Type B pancreatic cell (in vitro differentiated cells): ENCODE measurements around the gene ACER3. TPM values are rescaled to one million over a fixed set of nuclear protein-coding genes. Genes with fewer than 3 reads are reported as not detected.
"Not testable (repeated sequence)": the region's sequence is repeated elsewhere in the genome, so short reads cannot be mapped to it uniquely, and the experiment has no call there.

ENCODE experiments used
- DNase-seq: peaks from one replicate; pipeline ENCODE4 v3.0.0; 2021; ENCODE audit warnings: mixed read lengths; ENCODE audit not compliant: unreplicated experiment; ENCODE audit errors: extremely low spot score
- H3K27ac Mint-ChIP-seq: 2 replicates; pipeline ENCODE4 v1.8.0; 2021; ENCODE audit warnings: mild to moderate bottlenecking, mixed read lengths
- H3K27me3 Mint-ChIP-seq: 2 replicates; pipeline ENCODE4 v1.8.0; 2021; ENCODE audit warnings: mixed read lengths
- H3K36me3 Mint-ChIP-seq: 2 replicates; pipeline ENCODE4 v1.8.0; 2021; ENCODE audit warnings: mixed read lengths
- H3K4me1 Mint-ChIP-seq: one replicate; pipeline ENCODE4 v1.8.0; 2021; ENCODE audit warnings: mixed read lengths; ENCODE audit not compliant: unreplicated experiment
- H3K4me3 Mint-ChIP-seq: 2 replicates; pipeline ENCODE4 v1.8.0; 2021; ENCODE audit warnings: mild to moderate bottlenecking, mixed read lengths
- H3K9me3 Mint-ChIP-seq: 2 replicates; pipeline ENCODE4 v1.8.0; 2021; ENCODE audit warnings: mixed read lengths
- long read RNA-seq: library from polyadenylated mRNA; unstranded; transcript quantifications from one replicate; pipeline ENCODE4 v2.0.0, GENCODE V29; 2020
- total RNA-seq: library from RNA; stranded (reverse); gene quantifications from 2 replicates; pipeline ENCODE4 v1.2.1, GENCODE V29; 2021; ENCODE audit warnings: low replicate concordance
- TF ChIP-seq, protein P1 (sequence below): fragments of 200-600 bp; sonication (generic); conservative IDR thresholded peaks from 2 replicates; pipeline ENCODE4 v1.5.0; 2021; ENCODE audit warnings: antibody characterized with exemption, mild to moderate bottlenecking

ACER3 gene
- total RNA-seq = 25.7 and 39.3 TPM in 2 replicates
- long read RNA-seq, full-length matches to known transcripts = 29 of 43 reads
- long read RNA-seq, partial matches to known transcripts = 3 of 43 reads
- long read RNA-seq, other reads (novel, unspliced or antisense) = 11 of 43 reads

DNA sequence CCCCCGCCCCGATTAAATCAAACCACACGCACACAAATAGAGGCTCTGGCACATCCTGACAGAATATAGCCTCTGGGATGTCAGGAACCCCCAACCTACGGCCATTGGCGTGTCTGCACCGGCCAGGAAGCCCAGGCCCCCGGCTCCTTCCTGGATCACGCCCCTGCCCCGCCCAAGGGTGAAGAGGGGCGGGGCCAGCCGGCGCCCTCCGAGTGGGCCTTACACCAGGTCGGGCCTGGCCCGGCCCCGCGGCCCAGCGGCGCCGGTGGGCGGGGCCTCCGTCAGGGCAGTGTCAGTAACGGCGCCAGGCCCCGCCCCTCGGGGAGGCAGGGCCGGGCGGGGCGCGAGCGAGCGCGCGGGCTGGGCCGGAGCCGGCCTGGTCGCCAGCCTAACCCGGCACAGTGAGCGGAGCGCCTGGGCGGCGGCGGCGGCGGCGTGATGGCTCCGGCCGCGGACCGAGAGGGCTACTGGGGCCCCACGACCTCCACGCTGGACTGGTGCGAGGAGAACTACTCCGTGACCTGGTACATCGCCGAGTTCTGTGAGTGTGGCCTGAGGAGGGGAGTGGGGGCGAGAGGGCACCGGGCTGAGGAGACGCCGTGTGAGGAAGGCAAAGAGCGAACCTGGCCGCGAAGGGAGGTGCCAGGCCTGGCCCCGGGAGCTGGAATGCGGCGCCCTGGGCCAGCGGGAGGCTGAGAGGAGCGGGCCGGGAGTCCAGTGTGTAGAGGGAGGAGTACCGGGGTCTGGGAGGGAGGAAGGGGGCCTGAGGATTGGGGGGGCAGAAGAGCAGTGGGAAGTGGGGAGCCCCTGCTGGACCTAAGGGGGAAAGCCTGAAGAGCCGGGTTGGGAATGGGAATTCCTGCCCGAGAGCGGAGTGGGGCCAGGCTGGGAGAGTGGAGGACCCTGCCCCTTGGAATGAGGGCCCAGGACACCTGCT, at the start of gene ACER3:
Gene ACER3 (plus strand): TSS at position 380 of the 937 bp plus-strand sequence. CDS start 59 bp downstream, at position 439.
- peaks cover 3% of the 10 kb centered on the region for H3K36me3 Mint-ChIP-seq
- peak; percentile 89 for DNase-seq
- H3K27me3 Mint-ChIP-seq = no peaks in the 10 kb centered on the region
- peaks cover 5% of the 10 kb centered on the region for H3K9me3 Mint-ChIP-seq
- peak within 1 kb of the TSS; percentile 96 for H3K27ac Mint-ChIP-seq
- TF ChIP-seq, protein P1, sequence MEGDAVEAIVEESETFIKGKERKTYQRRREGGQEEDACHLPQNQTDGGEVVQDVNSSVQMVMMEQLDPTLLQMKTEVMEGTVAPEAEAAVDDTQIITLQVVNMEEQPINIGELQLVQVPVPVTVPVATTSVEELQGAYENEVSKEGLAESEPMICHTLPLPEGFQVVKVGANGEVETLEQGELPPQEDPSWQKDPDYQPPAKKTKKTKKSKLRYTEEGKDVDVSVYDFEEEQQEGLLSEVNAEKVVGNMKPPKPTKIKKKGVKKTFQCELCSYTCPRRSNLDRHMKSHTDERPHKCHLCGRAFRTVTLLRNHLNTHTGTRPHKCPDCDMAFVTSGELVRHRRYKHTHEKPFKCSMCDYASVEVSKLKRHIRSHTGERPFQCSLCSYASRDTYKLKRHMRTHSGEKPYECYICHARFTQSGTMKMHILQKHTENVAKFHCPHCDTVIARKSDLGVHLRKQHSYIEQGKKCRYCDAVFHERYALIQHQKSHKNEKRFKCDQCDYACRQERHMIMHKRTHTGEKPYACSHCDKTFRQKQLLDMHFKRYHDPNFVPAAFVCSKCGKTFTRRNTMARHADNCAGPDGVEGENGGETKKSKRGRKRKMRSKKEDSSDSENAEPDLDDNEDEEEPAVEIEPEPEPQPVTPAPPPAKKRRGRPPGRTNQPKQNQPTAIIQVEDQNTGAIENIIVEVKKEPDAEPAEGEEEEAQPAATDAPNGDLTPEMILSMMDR = peak; percentile 48
- H3K4me1 Mint-ChIP-seq = peaks cover 17% of the 10 kb centered on the region
- H3K4me3 Mint-ChIP-seq = peak within 1 kb of the TSS; percentile 96

DNA sequence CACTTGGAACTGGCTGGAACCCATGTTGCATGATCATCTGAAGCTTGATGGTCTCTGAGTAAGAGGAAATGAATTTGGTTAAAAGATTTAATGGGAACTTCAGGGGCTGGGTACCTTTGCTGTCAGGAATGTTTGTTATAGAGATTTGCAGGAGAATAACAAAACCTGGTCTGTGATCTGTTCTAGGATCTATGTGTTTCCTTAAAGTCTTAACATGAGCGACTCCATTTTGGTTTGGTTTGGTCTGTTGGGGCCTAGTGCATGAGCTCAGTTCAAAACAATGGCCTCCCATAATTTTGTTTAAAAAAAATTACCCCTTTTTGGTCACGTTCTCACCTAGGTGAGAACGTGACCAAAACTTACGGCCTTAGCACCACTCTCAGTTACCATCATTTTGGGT, 49.5 kb upstream of the ACER3 start:
- TF ChIP-seq, protein P1 = no peak
- Mint-ChIP-seq H3K9me3 (peaks cover 7% of the 10 kb centered on the region), H3K27me3 (no peaks in the 10 kb centered on the region), H3K4me1 (peaks cover 5% of the 10 kb centered on the region), H3K36me3 (peaks cover 4% of the 10 kb centered on the region), H3K4me3 (no peak overlapping the region), H3K27ac (no peak overlapping the region)
- no peak for DNase-seq

DNA sequence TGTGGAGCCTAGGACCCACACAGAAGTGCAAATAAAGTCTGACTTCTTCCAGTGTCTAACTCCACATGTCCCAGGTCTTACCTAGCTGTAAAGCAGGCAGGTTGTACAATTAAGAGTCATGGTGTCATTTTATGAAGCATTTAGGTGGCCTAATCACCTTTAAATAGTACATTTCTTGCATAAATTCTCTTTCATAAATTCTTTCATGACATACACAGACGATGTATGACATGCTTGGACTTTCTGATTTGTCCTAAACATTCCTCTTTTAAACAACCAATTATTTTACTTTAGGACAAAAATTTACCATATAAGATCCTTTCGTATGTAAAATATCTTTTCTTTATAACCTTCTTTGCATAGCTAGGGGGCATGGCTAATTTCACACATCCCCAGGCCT, 46.3 kb upstream of the ACER3 start:
- TF ChIP-seq, protein P1 = no peak
- Mint-ChIP-seq H3K9me3 (peaks cover 10% of the 10 kb centered on the region), H3K36me3 (peaks cover 4% of the 10 kb centered on the region)

DNA sequence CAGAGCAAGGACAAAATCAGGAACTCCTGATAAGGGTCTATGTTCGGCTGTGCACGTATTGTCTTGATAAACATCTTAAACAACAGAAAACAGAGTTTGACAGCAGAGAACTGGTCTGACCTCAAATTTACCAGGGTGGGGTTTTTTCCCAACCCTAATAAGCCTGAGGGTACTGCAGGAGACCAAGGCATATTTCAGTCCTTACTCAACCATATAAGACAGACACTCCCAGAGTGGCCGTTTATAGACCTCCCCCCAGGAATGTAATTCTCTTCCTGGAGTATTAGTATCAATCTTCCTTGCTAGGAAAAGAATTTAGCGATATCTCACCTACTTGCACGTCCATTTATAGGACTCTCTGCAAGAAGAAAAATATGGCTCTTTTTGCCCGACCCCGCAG, 45.0 kb upstream of the ACER3 start:
- not testable (repeated sequence) for H3K4me1 Mint-ChIP-seq, DNase-seq, H3K27me3 Mint-ChIP-seq, H3K9me3 Mint-ChIP-seq, H3K27ac Mint-ChIP-seq, H3K4me3 Mint-ChIP-seq, H3K36me3 Mint-ChIP-seq

More for the DNA sequence above, 46.3 kb upstream of the ACER3 start:
- H3K27me3 Mint-ChIP-seq = no peaks in the 10 kb centered on the region
- no peak overlapping the region for H3K27ac Mint-ChIP-seq
- H3K4me1 Mint-ChIP-seq = no peaks in the 10 kb centered on the region
- no peak for DNase-seq
- no peak overlapping the region for H3K4me3 Mint-ChIP-seq

DNA sequence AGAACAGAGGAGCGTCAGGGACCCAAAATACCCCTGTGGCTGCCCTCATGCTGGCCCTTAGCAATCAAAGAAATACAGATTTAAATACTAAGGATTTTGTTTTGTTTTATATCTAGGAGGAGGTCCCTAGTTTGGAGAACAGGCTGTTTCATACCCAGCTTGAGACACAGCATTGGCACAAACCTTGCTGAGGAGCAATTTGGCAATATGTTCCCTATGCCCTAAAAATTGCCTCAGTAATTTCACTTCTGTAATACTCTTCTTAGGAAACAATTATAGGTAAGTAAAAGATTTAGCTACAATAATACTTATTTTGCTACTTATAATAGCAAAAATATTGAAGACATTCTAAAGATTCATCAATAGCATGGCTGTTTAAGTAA, 40.5 kb upstream of the ACER3 start:
- TF ChIP-seq, protein P1 = no peak
- DNase-seq = no peak
- no peak overlapping the region for H3K27ac Mint-ChIP-seq
- H3K9me3 Mint-ChIP-seq = peaks cover 10% of the 10 kb centered on the region
- H3K27me3 Mint-ChIP-seq = no peaks in the 10 kb centered on the region
- peaks cover 11% of the 10 kb centered on the region for H3K4me1 Mint-ChIP-seq
- H3K4me3 Mint-ChIP-seq = no peak overlapping the region
- H3K36me3 Mint-ChIP-seq = peaks cover 4% of the 10 kb centered on the region

DNA sequence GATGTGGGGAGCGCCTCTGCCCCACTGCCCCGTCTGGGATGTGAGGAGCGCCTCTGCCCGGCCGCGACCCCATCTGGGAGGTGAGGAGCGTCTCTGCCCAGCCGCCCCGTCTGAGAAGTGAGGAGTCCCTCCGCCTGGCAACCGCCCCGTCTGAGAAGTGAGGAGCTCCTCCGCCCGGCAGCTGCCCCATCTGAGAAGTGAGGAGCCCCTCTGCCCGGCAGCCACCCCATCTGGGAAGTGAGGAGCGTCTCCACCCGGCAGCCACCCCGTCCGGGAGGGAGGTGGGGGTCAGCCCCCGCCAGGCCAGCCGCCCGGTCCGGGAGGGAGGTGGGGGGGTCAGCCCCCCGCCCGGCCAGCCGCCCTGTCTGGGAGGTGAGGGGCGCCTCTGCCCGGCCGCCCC, 39.3 kb upstream of the ACER3 start:
- peaks cover 11% of the 10 kb centered on the region for H3K4me1 Mint-ChIP-seq
- H3K4me3 Mint-ChIP-seq, H3K9me3 Mint-ChIP-seq, H3K36me3 Mint-ChIP-seq, H3K27me3 Mint-ChIP-seq, H3K27ac Mint-ChIP-seq: not testable (repeated sequence)
- DNase-seq = peak; percentile 50
